GM12873 (cell line): ENCODE measurements around the gene CDK14.

Experiments
- CTCF ChIP-seq: IDR thresholded peaks from 2 replicates; pipeline ENCODE4 v1.5.1; 2012; ENCODE audit warnings: low read depth, mild to moderate bottlenecking, moderate library complexity, low read length, control low read depth; ENCODE audit not compliant: insufficient read depth; ENCODE audit errors: missing control alignments

The CDK14 gene

GRCh38 chr7:90858546-90858945 lies 262.4 kb downstream of the CDK14 start:
- no peak for TF ChIP-seq CTCF

- TF ChIP-seq CTCF: no peak
Observed at GRCh38 chr7:90859521-90859920, 263.4 kb downstream of the CDK14 start.

- no peak for TF ChIP-seq CTCF
Observed at GRCh38 chr7:90864088-90864487, 268.0 kb downstream of the CDK14 start.

- no peak for TF ChIP-seq CTCF
Observed at GRCh38 chr7:90869335-90869734, 273.2 kb downstream of the CDK14 start.

GRCh38 chr7:90876701-90877100 lies 280.6 kb downstream of the CDK14 start:
- no peak for TF ChIP-seq CTCF

- no peak for TF ChIP-seq CTCF
Observed at GRCh38 chr7:90877201-90877600, 281.1 kb downstream of the CDK14 start.

- no peak for TF ChIP-seq CTCF
Observed at GRCh38 chr7:90879924-90880323, 283.8 kb downstream of the CDK14 start.
